ENCODE data around the gene PEX5L.

DNA sequence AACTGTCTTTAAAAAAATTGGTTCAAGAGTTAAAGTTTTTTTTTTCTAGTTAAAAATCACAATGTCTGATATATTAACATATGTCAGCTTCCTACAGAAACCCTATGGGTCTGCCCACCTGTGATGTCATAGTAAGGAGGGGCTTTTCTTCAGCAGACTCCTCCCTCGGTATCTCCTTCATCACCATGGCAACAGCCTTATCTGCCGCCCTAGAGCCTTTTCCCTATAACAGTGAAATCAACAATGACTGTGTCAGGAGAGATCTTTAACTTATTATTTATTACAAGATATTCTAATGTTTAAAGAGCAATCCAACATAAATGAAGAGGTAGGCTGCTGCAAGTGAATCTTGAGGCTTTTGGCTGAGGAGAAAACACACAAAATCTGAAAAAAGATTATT, 138.7 kb downstream of the PEX5L start:
- TF ChIP-seq, protein P1, sequence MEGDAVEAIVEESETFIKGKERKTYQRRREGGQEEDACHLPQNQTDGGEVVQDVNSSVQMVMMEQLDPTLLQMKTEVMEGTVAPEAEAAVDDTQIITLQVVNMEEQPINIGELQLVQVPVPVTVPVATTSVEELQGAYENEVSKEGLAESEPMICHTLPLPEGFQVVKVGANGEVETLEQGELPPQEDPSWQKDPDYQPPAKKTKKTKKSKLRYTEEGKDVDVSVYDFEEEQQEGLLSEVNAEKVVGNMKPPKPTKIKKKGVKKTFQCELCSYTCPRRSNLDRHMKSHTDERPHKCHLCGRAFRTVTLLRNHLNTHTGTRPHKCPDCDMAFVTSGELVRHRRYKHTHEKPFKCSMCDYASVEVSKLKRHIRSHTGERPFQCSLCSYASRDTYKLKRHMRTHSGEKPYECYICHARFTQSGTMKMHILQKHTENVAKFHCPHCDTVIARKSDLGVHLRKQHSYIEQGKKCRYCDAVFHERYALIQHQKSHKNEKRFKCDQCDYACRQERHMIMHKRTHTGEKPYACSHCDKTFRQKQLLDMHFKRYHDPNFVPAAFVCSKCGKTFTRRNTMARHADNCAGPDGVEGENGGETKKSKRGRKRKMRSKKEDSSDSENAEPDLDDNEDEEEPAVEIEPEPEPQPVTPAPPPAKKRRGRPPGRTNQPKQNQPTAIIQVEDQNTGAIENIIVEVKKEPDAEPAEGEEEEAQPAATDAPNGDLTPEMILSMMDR (IDR thresholded peaks at IDR 0.05; ENCODE audit: low read depth, low read length): no peak
- TF ChIP-seq MYC (IDR thresholded peaks at IDR 0.05; ENCODE audit: low read depth, low read length) (no peak), POLR2A (IDR thresholded peaks at IDR 0.05; ENCODE audit: extremely low read depth, insufficient read length) (no peak)
- TF ChIP-seq, protein P2, sequence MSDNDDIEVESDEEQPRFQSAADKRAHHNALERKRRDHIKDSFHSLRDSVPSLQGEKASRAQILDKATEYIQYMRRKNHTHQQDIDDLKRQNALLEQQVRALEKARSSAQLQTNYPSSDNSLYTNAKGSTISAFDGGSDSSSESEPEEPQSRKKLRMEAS (IDR thresholded peaks at IDR 0.05; ENCODE audit: low read depth, low read length): no peak
